Endodermal cell (in vitro differentiated cells): ENCODE measurements around the gene TNFSF8. TPM values are rescaled to one million over a fixed set of nuclear protein-coding genes. Genes with fewer than 3 reads are reported as not detected.

ENCODE experiments used
- DNase-seq: peaks from one replicate; pipeline ENCODE4 v3.0.0-alpha.2; 2017
- H3K27ac ChIP-seq: 2 replicates; pipeline ENCODE4 v1.5.1; 2013; ENCODE audit warnings: mild to moderate bottlenecking, low read depth, low read length, moderate library complexity
- H3K27me3 ChIP-seq: 2 replicates; pipeline ENCODE4 v1.6.1; 2013; ENCODE audit warnings: mild to moderate bottlenecking, low read length, moderate library complexity; ENCODE audit not compliant: insufficient read depth, control insufficient read depth, poor library complexity, severe bottlenecking
- H3K36me3 ChIP-seq: 2 replicates; pipeline ENCODE4 v1.7.0; 2013; ENCODE audit warnings: mild to moderate bottlenecking, low read length, moderate library complexity; ENCODE audit not compliant: control insufficient read depth, insufficient read depth
- H3K4me1 ChIP-seq: one replicate; pipeline ENCODE4 v1.7.0; 2013; ENCODE audit warnings: low read length; ENCODE audit not compliant: control insufficient read depth, insufficient read depth
- H3K4me3 ChIP-seq: 2 replicates; pipeline ENCODE4 v1.5.1; 2013; ENCODE audit warnings: mild to moderate bottlenecking, low read length, moderate library complexity
- H3K9ac ChIP-seq: 2 replicates; pipeline ENCODE4 v1.6.1; 2013; ENCODE audit warnings: mild to moderate bottlenecking, low read length, moderate library complexity; ENCODE audit not compliant: poor library complexity, severe bottlenecking; ENCODE audit errors: extremely low read depth
- H3K9me3 ChIP-seq: 2 replicates; pipeline ENCODE4 v1.6.1; 2013; ENCODE audit warnings: mild to moderate bottlenecking, low read length, moderate library complexity; ENCODE audit not compliant: control insufficient read depth
- H3K27ac Mint-ChIP-seq: 2 replicates; pipeline ENCODE4 v1.8.0; 2020; ENCODE audit warnings: mixed read lengths
- H3K27me3 Mint-ChIP-seq: 2 replicates; pipeline ENCODE4 v1.8.0; 2021; ENCODE audit warnings: mild to moderate bottlenecking, mixed read lengths; ENCODE audit not compliant: insufficient read depth
- H3K36me3 Mint-ChIP-seq: 2 replicates; pipeline ENCODE4 v1.8.0; 2020; ENCODE audit warnings: low read depth, mixed read lengths
- H3K4me1 Mint-ChIP-seq: 2 replicates; pipeline ENCODE4 v1.8.0; 2020; ENCODE audit warnings: mixed read lengths
- H3K4me3 Mint-ChIP-seq: 2 replicates; pipeline ENCODE4 v1.8.0; 2020; ENCODE audit warnings: mild to moderate bottlenecking, moderate library complexity, mixed read lengths
- H3K9me3 Mint-ChIP-seq: 2 replicates; pipeline ENCODE4 v1.8.0; 2020; ENCODE audit warnings: mild to moderate bottlenecking, mixed read lengths
- WGBS, 2 experiments: methylation state at CpG; one replicate each; pipeline versions ENCODE4 v1.1.5 to v1.1.7; 2013; ENCODE audit warnings: missing lambda C conversion rate in 2 of 2, mixed read lengths in 1 of 2; ENCODE audit not compliant: insufficient coverage in 1 of 2, insufficient read length in 1 of 2; 5-methylcytosine and 5-hydroxymethylcytosine counted together
- total RNA-seq, 2 donors: library from RNA; stranded (reverse); fragmentation: NEBNext Ultra II Directional in 1 of 2; extraction: Animal tissue kit (Norgen Biotek cat#: 25700) in 1 of 2; gene quantifications; 2 replicates in 1 of 2; 3 replicates in 1 of 2; pipeline ENCODE4 v1.2.1, GENCODE V29; 2021
- TF ChIP-seq, protein P1 (sequence below): fragments of 200-600 bp; sonication (generic); conservative IDR thresholded peaks from 2 replicates; pipeline ENCODE4 v1.5.0; 2021; ENCODE audit warnings: antibody characterized with exemption, mild to moderate bottlenecking

TNFSF8 gene
- total RNA-seq, 2 donors from 2014 or later, result not detected

DNA sequence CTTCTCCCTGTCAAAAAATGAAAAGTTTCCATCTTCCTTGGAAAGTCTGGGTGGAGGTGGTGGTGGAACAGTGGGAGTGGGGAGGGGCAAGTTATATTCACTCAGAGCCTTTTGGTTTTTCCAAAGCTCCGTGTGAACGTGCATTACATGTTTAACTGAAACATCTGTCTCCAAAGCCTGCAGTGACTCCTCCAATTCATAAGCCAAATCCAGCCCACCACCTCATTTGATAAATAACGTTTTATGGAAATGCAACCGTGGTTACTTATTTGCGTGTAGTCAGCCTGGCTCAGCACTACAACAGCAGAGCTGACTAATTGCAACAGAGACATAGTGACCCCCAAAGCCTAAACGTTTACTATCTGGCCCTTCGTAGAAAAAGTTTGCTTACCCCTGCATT is 13.9 kb downstream of the TNFSF8 start:
- Mint-ChIP-seq H3K27ac (no peak overlapping the region), H3K9me3 (no peaks in the 10 kb centered on the region), H3K4me1 (peaks cover 8% of the 10 kb centered on the region), H3K27me3 (peaks cover 90% of the 10 kb centered on the region), H3K36me3 (no peaks in the 10 kb centered on the region), H3K4me3 (no peak overlapping the region)
- Histone ChIP-seq H3K4me1 (peaks cover 4% of the 10 kb centered on the region), H3K9ac (no peak overlapping the region), H3K4me3 (no peak overlapping the region), H3K27me3 (peaks cover 28% of the 10 kb centered on the region), H3K36me3 (no peaks in the 10 kb centered on the region), H3K27ac (no peak overlapping the region), H3K9me3 (no peaks in the 10 kb centered on the region)
- no peak for DNase-seq
- 93 to 95% methylated on average over 6 to 7 of the region's 7 CpGs for WGBS, 2 experiments
- TF ChIP-seq, protein P1, sequence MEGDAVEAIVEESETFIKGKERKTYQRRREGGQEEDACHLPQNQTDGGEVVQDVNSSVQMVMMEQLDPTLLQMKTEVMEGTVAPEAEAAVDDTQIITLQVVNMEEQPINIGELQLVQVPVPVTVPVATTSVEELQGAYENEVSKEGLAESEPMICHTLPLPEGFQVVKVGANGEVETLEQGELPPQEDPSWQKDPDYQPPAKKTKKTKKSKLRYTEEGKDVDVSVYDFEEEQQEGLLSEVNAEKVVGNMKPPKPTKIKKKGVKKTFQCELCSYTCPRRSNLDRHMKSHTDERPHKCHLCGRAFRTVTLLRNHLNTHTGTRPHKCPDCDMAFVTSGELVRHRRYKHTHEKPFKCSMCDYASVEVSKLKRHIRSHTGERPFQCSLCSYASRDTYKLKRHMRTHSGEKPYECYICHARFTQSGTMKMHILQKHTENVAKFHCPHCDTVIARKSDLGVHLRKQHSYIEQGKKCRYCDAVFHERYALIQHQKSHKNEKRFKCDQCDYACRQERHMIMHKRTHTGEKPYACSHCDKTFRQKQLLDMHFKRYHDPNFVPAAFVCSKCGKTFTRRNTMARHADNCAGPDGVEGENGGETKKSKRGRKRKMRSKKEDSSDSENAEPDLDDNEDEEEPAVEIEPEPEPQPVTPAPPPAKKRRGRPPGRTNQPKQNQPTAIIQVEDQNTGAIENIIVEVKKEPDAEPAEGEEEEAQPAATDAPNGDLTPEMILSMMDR, result no peak

DNA sequence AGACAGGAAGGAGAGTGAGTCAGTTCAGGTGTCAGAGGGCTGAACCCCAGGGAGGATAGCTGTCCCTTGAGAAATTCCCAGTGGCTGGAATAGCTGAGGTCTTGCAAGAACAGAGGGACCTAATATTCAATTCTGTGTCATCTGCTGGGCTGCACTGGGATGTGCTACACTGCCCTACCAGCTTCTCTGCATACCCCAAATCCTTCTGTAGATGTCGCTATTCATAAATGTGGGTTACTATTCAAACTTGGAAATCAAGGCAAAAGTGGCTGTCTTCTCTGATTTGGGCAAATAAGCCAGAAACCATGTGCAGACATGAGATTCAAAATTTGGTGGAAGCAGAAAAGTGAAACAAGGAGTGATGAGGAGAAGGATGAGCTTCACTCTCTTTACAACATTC is 16.3 kb downstream of the TNFSF8 start:
- WGBS, 2 experiments, result 83 to 89% methylated on average over 1 of the region's 1 CpG
- H3K4me3 Mint-ChIP-seq, result no peak overlapping the region
- H3K27me3 Mint-ChIP-seq, result peaks cover 67% of the 10 kb centered on the region
- H3K4me1 ChIP-seq, result peaks cover 11% of the 10 kb centered on the region
- no peak overlapping the region for H3K27ac Mint-ChIP-seq
- H3K9me3 Mint-ChIP-seq, result no peaks in the 10 kb centered on the region
- H3K9me3 ChIP-seq, result no peaks in the 10 kb centered on the region
- peaks cover 7% of the 10 kb centered on the region for H3K27me3 ChIP-seq
- H3K9ac ChIP-seq, result no peak overlapping the region
- no peak overlapping the region for H3K27ac ChIP-seq
- peaks cover 25% of the 10 kb centered on the region for H3K4me1 Mint-ChIP-seq
- no peaks in the 10 kb centered on the region for H3K36me3 Mint-ChIP-seq
- DNase-seq, result no peak
- TF ChIP-seq, protein P1, result peak; percentile 67
- H3K4me3 ChIP-seq, result no peak overlapping the region
- H3K36me3 ChIP-seq, result no peaks in the 10 kb centered on the region

DNA sequence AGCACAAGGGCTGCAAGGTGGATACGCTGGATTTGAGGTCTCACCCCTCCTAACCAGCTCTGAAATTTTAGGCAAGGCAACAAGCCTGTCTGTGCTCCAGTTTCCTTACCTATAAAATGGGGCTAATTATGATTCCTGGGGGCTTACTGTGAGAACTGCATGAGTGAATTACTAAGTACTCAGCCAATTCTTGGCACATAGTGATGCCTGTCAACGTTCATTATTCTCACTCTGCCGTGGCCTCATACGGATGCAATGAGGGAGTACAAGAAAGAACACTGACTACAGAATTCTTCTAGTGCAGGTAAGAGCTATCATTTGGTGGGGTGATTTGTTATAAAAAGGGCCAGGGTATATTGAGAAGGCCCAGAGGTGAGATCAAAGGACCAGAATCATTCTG is 16.7 kb downstream of the TNFSF8 start:
- WGBS, 2 experiments, result 91 to 100% methylated on average over 3 to 4 of the region's 4 CpGs
- Mint-ChIP-seq H3K4me1 (peaks cover 30% of the 10 kb centered on the region), H3K27ac (no peak overlapping the region), H3K27me3 (peaks cover 64% of the 10 kb centered on the region), H3K36me3 (no peaks in the 10 kb centered on the region), H3K4me3 (no peak overlapping the region), H3K9me3 (no peaks in the 10 kb centered on the region)
- DNase-seq, result no peak
- Histone ChIP-seq H3K36me3 (no peaks in the 10 kb centered on the region), H3K27ac (no peak overlapping the region), H3K4me1 (peaks cover 16% of the 10 kb centered on the region), H3K9me3 (no peaks in the 10 kb centered on the region), H3K27me3 (peaks cover 7% of the 10 kb centered on the region), H3K4me3 (no peak overlapping the region), H3K9ac (no peak overlapping the region)
- TF ChIP-seq, protein P1, result no peak
